ENCODE data around the gene ZNF76. TPM values are rescaled to one million over a fixed set of nuclear protein-coding genes. Genes with fewer than 3 reads are reported as not detected.

ZNF76 gene
- total RNA-seq, 1 donor from 2014 or later = 31.3 TPM

DNA sequence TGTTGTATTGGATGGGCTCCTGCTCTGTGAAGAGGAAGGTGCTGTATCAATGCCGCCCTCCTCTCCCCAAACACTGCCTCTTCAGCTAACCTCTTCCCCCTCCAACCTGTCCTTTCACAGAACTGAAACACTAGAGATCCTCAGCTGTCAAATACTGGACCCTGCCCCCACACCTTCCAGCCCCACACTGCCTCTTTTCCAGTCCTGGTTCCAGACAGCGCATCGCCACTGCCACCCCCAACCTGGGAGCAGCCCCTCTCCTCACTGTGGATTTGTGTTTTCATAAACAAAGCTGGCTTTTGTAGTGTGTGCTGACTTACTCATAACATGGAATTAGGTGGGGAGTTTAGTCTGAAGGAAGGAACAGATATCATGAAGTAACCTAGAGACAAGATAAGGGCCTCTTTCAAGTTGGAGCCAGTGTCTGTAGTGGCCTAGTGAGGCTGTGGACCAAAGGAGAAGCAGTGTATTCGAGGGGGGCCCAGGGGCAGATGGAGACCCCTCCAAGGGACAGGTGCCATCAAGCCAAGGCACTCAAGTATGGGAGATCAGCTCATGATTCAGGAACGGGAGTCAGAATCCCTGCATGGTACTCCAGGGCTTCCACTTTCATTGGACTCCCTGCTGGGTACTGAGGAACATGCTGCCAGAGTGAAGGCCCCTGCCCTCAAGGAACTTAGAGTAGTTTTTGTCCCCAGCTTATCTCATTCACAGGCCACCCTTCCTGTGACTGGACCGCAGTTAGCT lies 43.7 kb upstream of the ZNF76 start:
- Histone ChIP-seq H3K4me1 (peaks cover 4% of the 10 kb centered on the region), H3K4me3 (no peak overlapping the region), H3K9me3 (no peaks in the 10 kb centered on the region), H3K36me3 (no peaks in the 10 kb centered on the region), H3K27me3 (peaks cover 50% of the 10 kb centered on the region), H3K27ac (no peak overlapping the region)
- intact Hi-C loops (cut with DNase I) = no loop called here
- ATAC-seq = no peak
- TF ChIP-seq, protein P1, sequence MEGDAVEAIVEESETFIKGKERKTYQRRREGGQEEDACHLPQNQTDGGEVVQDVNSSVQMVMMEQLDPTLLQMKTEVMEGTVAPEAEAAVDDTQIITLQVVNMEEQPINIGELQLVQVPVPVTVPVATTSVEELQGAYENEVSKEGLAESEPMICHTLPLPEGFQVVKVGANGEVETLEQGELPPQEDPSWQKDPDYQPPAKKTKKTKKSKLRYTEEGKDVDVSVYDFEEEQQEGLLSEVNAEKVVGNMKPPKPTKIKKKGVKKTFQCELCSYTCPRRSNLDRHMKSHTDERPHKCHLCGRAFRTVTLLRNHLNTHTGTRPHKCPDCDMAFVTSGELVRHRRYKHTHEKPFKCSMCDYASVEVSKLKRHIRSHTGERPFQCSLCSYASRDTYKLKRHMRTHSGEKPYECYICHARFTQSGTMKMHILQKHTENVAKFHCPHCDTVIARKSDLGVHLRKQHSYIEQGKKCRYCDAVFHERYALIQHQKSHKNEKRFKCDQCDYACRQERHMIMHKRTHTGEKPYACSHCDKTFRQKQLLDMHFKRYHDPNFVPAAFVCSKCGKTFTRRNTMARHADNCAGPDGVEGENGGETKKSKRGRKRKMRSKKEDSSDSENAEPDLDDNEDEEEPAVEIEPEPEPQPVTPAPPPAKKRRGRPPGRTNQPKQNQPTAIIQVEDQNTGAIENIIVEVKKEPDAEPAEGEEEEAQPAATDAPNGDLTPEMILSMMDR (IDR thresholded peaks at IDR 0.05) = no peak
- DNase-seq = no peak

GRCh38 chr6:35216412-35216732 lies 43.2 kb upstream of the ZNF76 start:
- Histone ChIP-seq H3K4me1 (peaks cover 4% of the 10 kb centered on the region), H3K27ac (no peak overlapping the region), H3K27me3 (peaks cover 50% of the 10 kb centered on the region), H3K4me3 (no peak overlapping the region), H3K9me3 (no peaks in the 10 kb centered on the region), H3K36me3 (no peaks in the 10 kb centered on the region)
- ATAC-seq (no peak), DNase-seq (no peak)
- TF ChIP-seq, protein P1 (IDR thresholded peaks at IDR 0.05) = no peak
- intact Hi-C loops (cut with DNase I) = no loop called here

DNA sequence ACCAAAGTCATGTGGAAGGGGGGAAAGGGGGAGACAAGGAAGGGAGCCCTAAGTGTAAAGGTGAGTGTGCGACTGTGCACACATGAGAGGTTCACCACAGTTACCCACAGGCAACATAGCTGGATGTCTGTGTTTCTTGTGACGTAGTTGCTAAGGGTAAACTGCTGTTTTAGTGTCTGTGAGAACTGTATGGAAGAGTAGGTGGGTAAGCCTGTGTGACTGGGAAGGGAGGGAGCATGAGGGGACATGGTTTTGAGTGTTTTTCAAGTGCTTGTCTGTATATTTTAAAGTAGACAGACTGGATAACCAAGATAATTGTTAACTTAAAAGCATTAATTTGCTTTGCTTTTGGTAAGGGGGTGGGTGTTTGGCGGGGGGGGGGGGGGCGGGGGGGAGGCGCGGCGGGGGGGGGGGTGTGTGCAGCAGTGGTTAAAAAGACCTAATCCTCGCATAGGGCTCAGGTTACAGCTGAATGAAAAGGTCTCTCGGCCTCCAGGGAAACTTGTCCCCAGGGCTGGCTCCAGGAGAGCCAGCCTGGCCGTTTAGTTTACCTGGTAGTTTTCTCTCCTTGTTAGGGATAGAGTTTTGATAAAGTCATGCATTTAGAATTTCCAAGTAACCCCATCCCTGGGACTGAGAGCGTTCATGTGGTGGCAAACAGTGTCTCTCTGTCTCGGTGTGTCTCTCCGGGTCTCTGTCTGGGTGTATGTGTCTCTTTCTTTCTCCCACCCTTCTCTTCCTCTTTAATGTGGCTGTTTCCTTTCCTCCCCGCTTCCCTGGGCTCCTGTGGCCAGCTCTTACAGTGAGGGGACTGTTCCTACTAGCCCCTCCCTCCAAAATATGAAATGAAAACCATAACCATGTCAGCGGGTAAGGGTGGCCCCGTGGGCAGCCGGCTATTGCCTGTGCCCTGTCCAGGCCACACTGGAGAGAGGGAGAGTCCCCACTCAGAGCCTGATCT lies 42.4 kb upstream of the ZNF76 start:
- peaks cover 45% of the 10 kb centered on the region for H3K27me3 ChIP-seq
- H3K9me3 ChIP-seq = no peaks in the 10 kb centered on the region
- peaks cover 4% of the 10 kb centered on the region for H3K4me1 ChIP-seq
- no peak overlapping the region for H3K27ac ChIP-seq
- TF ChIP-seq, protein P1 (IDR thresholded peaks at IDR 0.05) = no peak
- H3K4me3 ChIP-seq = no peak overlapping the region
- intact Hi-C loops (cut with DNase I) = no loop called here
- H3K36me3 ChIP-seq = no peaks in the 10 kb centered on the region
- ATAC-seq (no peak), DNase-seq (no peak)

DNA sequence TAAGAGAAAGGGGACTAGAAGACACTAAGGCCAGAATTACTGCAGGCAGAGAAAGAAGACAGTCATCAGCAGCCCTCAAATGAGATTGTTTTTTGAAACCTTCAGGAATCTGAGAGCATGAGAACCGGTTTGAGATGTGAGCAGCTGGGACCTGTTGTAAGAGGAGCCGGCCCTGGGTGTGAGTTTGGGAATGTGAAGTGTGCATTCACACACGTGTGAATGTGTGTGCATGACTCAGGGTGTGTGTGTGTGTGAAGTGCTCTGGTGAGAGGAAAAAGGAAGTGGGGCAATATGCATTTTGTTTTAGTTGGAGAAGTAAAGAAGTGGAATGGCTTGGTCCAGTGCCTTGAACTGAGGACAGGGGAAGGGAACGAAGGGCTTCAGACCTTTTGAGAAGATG lies 41.5 kb upstream of the ZNF76 start:
- DNase-seq (no peak), ATAC-seq (peak; percentile 31)
- TF ChIP-seq, protein P1 (IDR thresholded peaks at IDR 0.05) = no peak

GRCh38 chr6:35218456-35218855 lies 41.1 kb upstream of the ZNF76 start:
- Histone ChIP-seq H3K27me3 (peaks cover 33% of the 10 kb centered on the region), H3K4me3 (no peak overlapping the region), H3K4me1 (peaks cover 4% of the 10 kb centered on the region), H3K36me3 (no peaks in the 10 kb centered on the region), H3K9me3 (no peaks in the 10 kb centered on the region), H3K27ac (no peak overlapping the region)
- TF ChIP-seq, protein P1 (IDR thresholded peaks at IDR 0.05) = no peak
- ATAC-seq (no peak), DNase-seq (no peak)
- intact Hi-C loops (cut with DNase I) = no loop called here

More for the DNA sequence above, 41.5 kb upstream of the ZNF76 start:
- H3K36me3 ChIP-seq = no peaks in the 10 kb centered on the region
- peaks cover 38% of the 10 kb centered on the region for H3K27me3 ChIP-seq
- intact Hi-C loops (cut with DNase I) = no loop called here
- H3K27ac ChIP-seq = no peak overlapping the region
- H3K4me1 ChIP-seq = peaks cover 4% of the 10 kb centered on the region
- no peaks in the 10 kb centered on the region for H3K9me3 ChIP-seq
- no peak overlapping the region for H3K4me3 ChIP-seq
